H1 (cell line): ENCODE results near the gene NDRG2. TPM values are rescaled to one million over a fixed set of nuclear protein-coding genes. Genes with fewer than 3 reads are reported as not detected.
A peak's percentile ranks its signal among the peaks of the same experiment; 100 is the strongest.

Experiments used
- CTCF ChIA-PET: fragments of 300-600 bp; sonication (Branson Sonifier 250); formaldehyde crosslinking; loops from one replicate; lab custom pipeline; 2021; ENCODE audit not compliant: partially characterized antibody; lab: Charles Lee
- POLR2A ChIA-PET: fragments of 300-600 bp; sonication (Branson Sonifier 250); formaldehyde crosslinking; loops from one replicate; lab custom pipeline; 2021; ENCODE audit warnings: inconsistent platforms; ENCODE audit not compliant: partially characterized antibody; lab: Charles Lee
- DNase-seq, 2 experiments: peaks; one replicate each; pipeline versions ENCODE4 v3.0.0 to v3.0.0-alpha.2; 2010 to 2022; ENCODE audit warnings: low spot score in 2 of 2, low read depth in 1 of 2, mixed read lengths in 1 of 2
- FAIRE-seq: peaks from 2 replicates; lab custom pipeline; 2011; peaks lifted over from hg19 to GRCh38; lab: Jason Lieb, UNC
- H2AFZ ChIP-seq: 2 replicates; pipeline ENCODE4 v1.8.1; 2012; ENCODE audit warnings: low read length, inconsistent platforms
- H2AK5ac ChIP-seq: 2 replicates; pipeline ENCODE4 v1.6.1; 2013; ENCODE audit warnings: low read depth, low read length
- H2BK120ac ChIP-seq: replicated peaks from 2 replicates; pipeline ENCODE3; 2013; ENCODE audit warnings: low read depth, low read length, inconsistent platforms
- H2BK12ac ChIP-seq: 2 replicates; pipeline ENCODE4 v1.6.1; 2013; ENCODE audit warnings: low read depth, low read length
- H2BK15ac ChIP-seq: 2 replicates; pipeline ENCODE4 v1.6.1; 2013; ENCODE audit warnings: low read length
- H2BK20ac ChIP-seq: 2 replicates; pipeline ENCODE4 v1.6.1; 2013; ENCODE audit warnings: low read length
- H2BK5ac ChIP-seq: 2 replicates; pipeline ENCODE4 v1.6.1; 2013; ENCODE audit warnings: low read depth, low read length
- H3K14ac ChIP-seq: 2 replicates; pipeline ENCODE4 v1.6.1; 2013; ENCODE audit warnings: inconsistent platforms; ENCODE audit not compliant: insufficient read length
- H3K18ac ChIP-seq: 2 replicates; pipeline ENCODE4 v1.6.1; 2013; ENCODE audit warnings: low read length; ENCODE audit errors: extremely low read depth
- H3K23ac ChIP-seq: 2 replicates; pipeline ENCODE4 v1.6.1; 2013; ENCODE audit warnings: inconsistent platforms; ENCODE audit not compliant: insufficient read length
- H3K23me2 ChIP-seq: 2 replicates; pipeline ENCODE4 v1.6.1; 2013; ENCODE audit warnings: low read depth, low read length
- H3K27ac ChIP-seq: 2 replicates; pipeline ENCODE4 v1.6.1; 2011; ENCODE audit warnings: low read depth, low read length, inconsistent platforms
- H3K27me3 ChIP-seq, 4 experiments: replicated peaks in 1 of 4; 1 replicate in 1 of 4; 2 replicates in 3 of 4; pipeline versions ENCODE4 v1.6.1 to v1.8.1; 2011 to 2013; ENCODE audit warnings: low read length in 3 of 4, mild to moderate bottlenecking in 3 of 4, inconsistent platforms in 2 of 4, mixed read lengths in 2 of 4, moderate library complexity in 1 of 4; ENCODE audit not compliant: control insufficient read depth in 3 of 4, insufficient read depth in 3 of 4; ENCODE audit errors: extremely low read depth in 1 of 4
- H3K36me3 ChIP-seq, 4 experiments: 2 replicates each; pipeline versions ENCODE4 v1.6.1 to v1.8.1; 2011 to 2013; ENCODE audit warnings: mild to moderate bottlenecking in 4 of 4, low read length in 3 of 4, moderate library complexity in 2 of 4, control low read depth in 1 of 4, inconsistent platforms in 1 of 4; ENCODE audit not compliant: insufficient read depth in 4 of 4, control insufficient read depth in 2 of 4
- H3K4ac ChIP-seq: replicated peaks from 2 replicates; pipeline ENCODE3; 2013; ENCODE audit warnings: low read length, low read depth, mixed read lengths, inconsistent platforms; ENCODE audit not compliant: insufficient read length
- H3K4me1 ChIP-seq, 4 experiments: replicated peaks in 1 of 4; 1 replicate in 1 of 4; 2 replicates in 3 of 4; pipeline versions ENCODE4 v1.6.1 to v1.8.1; 2011 to 2013; ENCODE audit warnings: low read length in 3 of 4, inconsistent platforms in 2 of 4, mixed read lengths in 1 of 4; ENCODE audit not compliant: insufficient read depth in 4 of 4, control insufficient read depth in 3 of 4
- H3K4me2 ChIP-seq, 2 experiments: 2 replicates each; pipeline versions ENCODE4 v1.6.1 to v1.8.1; 2011 to 2013; ENCODE audit warnings: low read depth in 2 of 2, low read length in 2 of 2, control low read depth in 1 of 2, inconsistent platforms in 1 of 2, mild to moderate bottlenecking in 1 of 2; ENCODE audit not compliant: insufficient read depth in 1 of 2
- H3K4me3 ChIP-seq, 4 experiments: fragments of 200-600, 300-600 bp in 1 of 4; sonication (generic), shearing (Covaris generic), sonication (Bioruptor Twin) in 1 of 4; 2 replicates each; pipeline versions ENCODE4 v1.5.1 to v1.8.1; 2011 to 2016; ENCODE audit warnings: low read length in 4 of 4, low read depth in 3 of 4, control low read depth in 2 of 4, inconsistent platforms in 2 of 4, mild to moderate bottlenecking in 2 of 4, mixed read lengths in 1 of 4, moderate library complexity in 1 of 4; ENCODE audit not compliant: insufficient read depth in 2 of 4; ENCODE audit errors: extremely low read depth in 1 of 4
- H3K56ac ChIP-seq: replicated peaks from 2 replicates; pipeline ENCODE3; 2013; ENCODE audit warnings: low read depth, mild to moderate bottlenecking, mixed read lengths, low read length, inconsistent platforms; ENCODE audit not compliant: insufficient read length
- H3K79me1 ChIP-seq: 2 replicates; pipeline ENCODE4 v1.6.1; 2013; ENCODE audit warnings: low read depth, low read length, control low read depth
- H3K79me2 ChIP-seq, 2 experiments: 2 replicates each; pipeline versions ENCODE4 v1.6.1 to v1.8.1; 2012 to 2013; ENCODE audit warnings: low read length in 2 of 2, mild to moderate bottlenecking in 2 of 2, inconsistent platforms in 1 of 2; ENCODE audit not compliant: insufficient read depth in 2 of 2, control insufficient read depth in 1 of 2
- H3K9ac ChIP-seq, 4 experiments: replicated peaks in 1 of 4; 1 replicate in 1 of 4; 2 replicates in 3 of 4; pipeline versions ENCODE4 v1.6.1 to v1.8.1; 2011 to 2013; ENCODE audit warnings: low read depth in 3 of 4, low read length in 3 of 4, control low read depth in 2 of 4, mild to moderate bottlenecking in 2 of 4, moderate library complexity in 2 of 4, inconsistent platforms in 1 of 4; ENCODE audit errors: extremely low read depth in 1 of 4
- H3K9me3 ChIP-seq, 2 experiments: 2 replicates each; pipeline versions ENCODE4 v1.6.1 to v1.8.1; 2012 to 2013; ENCODE audit warnings: mild to moderate bottlenecking in 2 of 2, moderate library complexity in 2 of 2, control low read depth in 1 of 2, inconsistent platforms in 1 of 2, low read depth in 1 of 2, low read length in 1 of 2, mixed read lengths in 1 of 2; ENCODE audit not compliant: insufficient read depth in 2 of 2
- H4K20me1 ChIP-seq, 2 experiments: replicated peaks in 1 of 2; 2 replicates each; pipeline versions ENCODE3 to v1.8.1; 2011 to 2013; ENCODE audit warnings: inconsistent platforms in 2 of 2, low read length in 2 of 2, mild to moderate bottlenecking in 1 of 2; ENCODE audit not compliant: insufficient read depth in 2 of 2, control insufficient read depth in 1 of 2
- H4K5ac ChIP-seq: 2 replicates; pipeline ENCODE4 v1.6.1; 2013; ENCODE audit warnings: low read length, low read depth, mixed read lengths, inconsistent platforms; ENCODE audit not compliant: insufficient read length
- H4K8ac ChIP-seq: 2 replicates; pipeline ENCODE4 v1.8.0; 2013; ENCODE audit warnings: mild to moderate bottlenecking, moderate library complexity, low read length, inconsistent platforms; ENCODE audit not compliant: insufficient read depth; ENCODE audit errors: extremely low read depth
- H4K91ac ChIP-seq: replicated peaks from 2 replicates; pipeline ENCODE3; 2013; ENCODE audit warnings: low read length, mixed read lengths, inconsistent platforms; ENCODE audit not compliant: insufficient read length
- BACH1 ChIP-seq: IDR thresholded peaks from 2 replicates; pipeline ENCODE4 v1.6.1; 2012; ENCODE audit warnings: low read length, improper control_type of control experiment
- CBX5 ChIP-seq: fragments of 300-800, 300-1000 bp; sonication (generic); IDR thresholded peaks from 2 replicates; pipeline ENCODE4 v1.7.1; 2016; ENCODE audit warnings: antibody characterized with exemption, low read length, low read depth
- CBX8 ChIP-seq: fragments of 300-800, 300-1000 bp; sonication (generic); IDR thresholded peaks from 2 replicates; pipeline ENCODE4 v1.7.1; 2016; ENCODE audit warnings: low read depth, low read length, borderline replicate concordance
- CHD1 ChIP-seq: IDR thresholded peaks from 2 replicates; pipeline ENCODE4 v1.6.1; 2012; ENCODE audit warnings: low read depth, low read length, improper control_type of control experiment
- CHD2 ChIP-seq: IDR thresholded peaks from 2 replicates; pipeline ENCODE4 v1.6.1; 2012; ENCODE audit warnings: low read length, improper control_type of control experiment
- HDAC2 ChIP-seq, 2 experiments: fragments of 300-600 bp in 1 of 2; sonication (generic) in 1 of 2; IDR thresholded peaks; 2 replicates each; pipeline ENCODE4 v1.6.1; 2011 to 2012; ENCODE audit warnings: low read depth in 2 of 2, low read length in 2 of 2, mild to moderate bottlenecking in 2 of 2, moderate library complexity in 2 of 2, borderline replicate concordance in 1 of 2, inconsistent platforms in 1 of 2
- JUN ChIP-seq: IDR thresholded peaks from 2 replicates; pipeline ENCODE4 v1.6.1; 2011; ENCODE audit warnings: low read depth, mild to moderate bottlenecking, improper control_type of control experiment, low read length
- KDM5A ChIP-seq: fragments of 200-600 bp; IDR thresholded peaks from 2 replicates; pipeline ENCODE4 v1.7.1; 2012; ENCODE audit warnings: mild to moderate bottlenecking, low read length, inconsistent platforms, mixed read lengths
- RFX5 ChIP-seq: IDR thresholded peaks from 2 replicates; pipeline ENCODE4 v1.6.1; 2011; ENCODE audit warnings: low read depth, low read length, improper control_type of control experiment, borderline replicate concordance
- SP4 ChIP-seq: IDR thresholded peaks from 2 replicates; pipeline ENCODE4 v1.6.1; 2012; ENCODE audit warnings: low read length, inconsistent platforms
- TCF12 ChIP-seq: IDR thresholded peaks from 2 replicates; pipeline ENCODE4 v1.6.1; 2011; ENCODE audit warnings: low read depth, mild to moderate bottlenecking, low read length
- YY1 ChIP-seq: IDR thresholded peaks from 2 replicates; pipeline ENCODE4 v1.6.1; 2011; ENCODE audit warnings: low read depth, mild to moderate bottlenecking, low read length
- ZNF274 ChIP-seq: IDR thresholded peaks from 2 replicates; pipeline ENCODE4 v1.7.0; 2012; ENCODE audit warnings: low read length, borderline replicate concordance; ENCODE audit errors: extremely low read depth
- WGBS, 2 experiments: shearing (Covaris generic) in 1 of 2; methylation state at CpG; one replicate each; pipeline versions ENCODE4 v1.1.6 to v1.1.7; 2013 to 2015; ENCODE audit warnings: low lambda C conversion rate in 2 of 2, mixed read lengths in 2 of 2, inconsistent platforms in 1 of 2, low coverage in 1 of 2, missing lambda C conversion rate in 1 of 2; ENCODE audit not compliant: insufficient replicate concordance in 2 of 2, insufficient coverage in 1 of 2, insufficient read length in 1 of 2; ENCODE audit errors: extremely low coverage in 1 of 2, missing lambda C conversion rate in 1 of 2; 5-methylcytosine and 5-hydroxymethylcytosine counted together
- polyA plus RNA-seq, 7 experiments: library from polyadenylated mRNA; depleted of rRNA in 3 of 7; stranded (reverse) in 5 of 7; unstranded in 2 of 7; fragments of >200 nt in 5 of 7; fragments of 200-250 nt in 2 of 7; gene quantifications; 1 replicate in 5 of 7; 2 replicates in 1 of 7; 4 replicates in 1 of 7; pipeline versions ENCODE4 v1.2.1 to v1.2.3, GENCODE V29; 2011 to 2013; ENCODE audit warnings: missing spikeins in 2 of 7, mixed read lengths in 2 of 7
- total RNA-seq: library from RNA; stranded (reverse); fragmentation: NEBNext Ultra II Directional; extraction: Animal tissue kit (Norgen Biotek cat#: 25700); gene quantifications from 2 replicates; pipeline ENCODE4 v1.2.1, GENCODE V29; 2021
- TF ChIP-seq, protein P1 (sequence below): IDR thresholded peaks from 2 replicates; pipeline ENCODE4 v1.6.1; 2011; ENCODE audit warnings: low read length, improper control_type of control experiment

Gene NDRG2
- total and polyA plus RNA-seq, 2 of the 8 experiments (the other 6 are each of a cell fraction or from before 2014, with no cell fraction given) = 29.9 to 48.6 TPM

DNA sequence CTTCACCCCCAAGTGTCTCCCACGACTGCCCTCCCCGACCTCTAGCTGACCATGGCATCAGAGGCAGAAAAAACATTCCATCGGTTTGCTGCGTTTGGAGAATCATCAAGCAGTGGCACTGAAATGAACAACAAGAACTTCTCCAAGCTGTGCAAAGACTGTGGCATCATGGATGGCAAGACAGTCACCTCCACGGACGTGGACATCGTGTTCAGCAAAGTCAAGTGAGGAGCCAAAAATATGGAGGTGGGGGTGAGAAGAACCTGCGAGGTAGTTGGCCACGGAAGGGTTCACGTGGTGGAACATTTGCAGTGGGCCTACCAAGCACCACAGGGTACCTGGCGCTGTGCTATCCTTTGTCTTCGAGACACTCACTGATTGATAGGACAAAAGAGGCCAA is 5.7 kb upstream of the NDRG2 start:
- H2BK12ac ChIP-seq = no peak overlapping the region
- no peaks in the 10 kb centered on the region for H3K79me2 ChIP-seq
- no peak overlapping the region for H2BK15ac ChIP-seq
- no peak overlapping the region for H2AFZ ChIP-seq
- H3K9ac ChIP-seq = 0 out of 7 replicates have a peak overlapping the region, but pooled peaks of 1 of the 4 experiments have one; percentile 32
- H3K27me3 ChIP-seq = peaks cover 0 to 5% (median 1%) of the 10 kb centered on the region in 4 experiments; a peak in 3 of 7 replicates
- H4K20me1 ChIP-seq = no peaks in the 10 kb centered on the region
- H2AK5ac ChIP-seq = no peak overlapping the region
- no peak overlapping the region for H2BK5ac ChIP-seq
- no peak overlapping the region for H4K91ac ChIP-seq
- CTCF ChIA-PET = interaction anchor here (1.0 to 8.8 kb wide), 4 partner anchors 9 to 62 kb away, joined by 7 to 152 read pairs (median 8); no protein-coding TSS in a partner anchor
- peaks cover 4 to 14% (median 6%) of the 10 kb centered on the region in 4 experiments; a peak in 6 of 7 replicates for H3K4me1 ChIP-seq
- no peak overlapping the region for H2BK20ac ChIP-seq
- DNase-seq (no peak), FAIRE-seq (no peak)
- peaks cover 7% of the 10 kb centered on the region for H3K23me2 ChIP-seq
- POLR2A ChIA-PET = interaction anchor here (1.1 kb wide), 1 partner anchor 10 kb away, joined by 3 read pairs; no protein-coding TSS in a partner anchor
- no peak for TF ChIP-seq HDAC2 (IDR thresholded peaks at IDR 0.05; ENCODE audit: borderline replicate concordance in 1 of 2, low read depth in 2 of 2, low read length in 2 of 2)
- TF ChIP-seq TCF12 = no peak
- TF ChIP-seq, protein P1, sequence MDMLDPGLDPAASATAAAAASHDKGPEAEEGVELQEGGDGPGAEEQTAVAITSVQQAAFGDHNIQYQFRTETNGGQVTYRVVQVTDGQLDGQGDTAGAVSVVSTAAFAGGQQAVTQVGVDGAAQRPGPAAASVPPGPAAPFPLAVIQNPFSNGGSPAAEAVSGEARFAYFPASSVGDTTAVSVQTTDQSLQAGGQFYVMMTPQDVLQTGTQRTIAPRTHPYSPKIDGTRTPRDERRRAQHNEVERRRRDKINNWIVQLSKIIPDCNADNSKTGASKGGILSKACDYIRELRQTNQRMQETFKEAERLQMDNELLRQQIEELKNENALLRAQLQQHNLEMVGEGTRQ = no peak
- TF ChIP-seq CHD1 = no peak
- no peak for TF ChIP-seq ZNF274
- TF ChIP-seq YY1 = no peak
- TF ChIP-seq JUN = no peak
- no peak for TF ChIP-seq CHD2
- no peak for TF ChIP-seq CBX5
- no peak for TF ChIP-seq RFX5
- TF ChIP-seq SP4 = no peak
- no peak for TF ChIP-seq CBX8
- TF ChIP-seq KDM5A = no peak
- TF ChIP-seq BACH1 = no peak
- H4K5ac ChIP-seq = no peak overlapping the region
- no peak overlapping the region for H3K27ac ChIP-seq
- no peak overlapping the region for H4K8ac ChIP-seq
- no peaks in the 10 kb centered on the region for H3K79me1 ChIP-seq
- WGBS, 2 experiments = 85% methylated on average over 12 of the region's 12 CpGs; no CpG with 5 or more reads in 1 of the 2 experiments
- no peaks in the 10 kb centered on the region for H3K36me3 ChIP-seq
- no peak overlapping the region for H3K18ac ChIP-seq
- H3K4ac ChIP-seq = no peak overlapping the region
- H2BK120ac ChIP-seq = no peak overlapping the region
- H3K14ac ChIP-seq = no peak overlapping the region
- H3K4me3 ChIP-seq = no peak overlapping the region
- H3K56ac ChIP-seq = no peak overlapping the region
- H3K4me2 ChIP-seq = no peak overlapping the region
- no peaks in the 10 kb centered on the region for H3K9me3 ChIP-seq
- H3K23ac ChIP-seq = no peak overlapping the region
